Liver (tissue), 9 donors: ENCODE measurements around the gene DNAH10. TPM values are rescaled to one million over a fixed set of nuclear protein-coding genes. Genes with fewer than 3 reads are reported as not detected.
A peak's percentile ranks its signal among the peaks of the same experiment; 100 is the strongest.

Source experiments
- DNase-seq: peaks from one replicate; pipeline ENCODE4 v3.0.0-alpha.2; 2017; ENCODE audit warnings: low spot score
- H3K27ac ChIP-seq, 2 donors: one replicate each; pipeline ENCODE4 v1.7.0; 2013; ENCODE audit warnings: inconsistent platforms in 2 of 2, low read length in 2 of 2, control low read depth in 1 of 2, low read depth in 1 of 2, mild to moderate bottlenecking in 1 of 2
- H3K27me3 ChIP-seq, 4 donors: one replicate each; pipeline versions ENCODE4 v1.6.1 to v1.7.0; 2013; ENCODE audit warnings: low read length in 3 of 4, inconsistent platforms in 1 of 4, mild to moderate bottlenecking in 1 of 4, moderate library complexity in 1 of 4; ENCODE audit not compliant: control insufficient read depth in 4 of 4, insufficient read depth in 4 of 4
- H3K36me3 ChIP-seq, 4 donors: one replicate each; pipeline versions ENCODE4 v1.6.1 to v1.7.0; 2013; ENCODE audit warnings: low read length in 3 of 4, mild to moderate bottlenecking in 3 of 4, low read depth in 1 of 4, moderate library complexity in 1 of 4; ENCODE audit not compliant: control insufficient read depth in 4 of 4, insufficient read depth in 3 of 4
- H3K4me1 ChIP-seq, 4 donors: one replicate each; pipeline versions ENCODE4 v1.6.1 to v1.7.0; 2013; ENCODE audit warnings: low read length in 3 of 4, mild to moderate bottlenecking in 3 of 4, moderate library complexity in 1 of 4; ENCODE audit not compliant: control insufficient read depth in 4 of 4, insufficient read depth in 4 of 4
- H3K4me3 ChIP-seq, 3 donors: one replicate each; pipeline versions ENCODE4 v1.6.1 to v1.7.0; 2013; ENCODE audit warnings: low read length in 3 of 3, control low read depth in 1 of 3, low read depth in 1 of 3, mild to moderate bottlenecking in 1 of 3
- H3K9ac ChIP-seq, 2 donors: one replicate each; pipeline ENCODE4 v1.7.0; 2013; ENCODE audit warnings: low read length in 2 of 2, mild to moderate bottlenecking in 2 of 2, moderate library complexity in 2 of 2, control low read depth in 1 of 2, low read depth in 1 of 2
- H3K9me3 ChIP-seq, 4 donors: one replicate each; pipeline versions ENCODE4 v1.6.1 to v1.7.0; 2013; ENCODE audit warnings: low read length in 3 of 4; ENCODE audit not compliant: control insufficient read depth in 4 of 4
- CTCF ChIP-seq: fragments of 150-350 bp; IDR thresholded peaks from 2 replicates; pipeline ENCODE4 v1.5.1; 2017; ENCODE audit warnings: improper control_type of control experiment, low read depth, low read length; ENCODE audit not compliant: missing input control
- EGR1 ChIP-seq, 2 donors: IDR thresholded peaks; 2 replicates each; pipeline ENCODE4 v1.6.1; 2016 to 2018; ENCODE audit warnings: antibody characterized with exemption in 2 of 2, low read depth in 2 of 2
- FOXA1 ChIP-seq: IDR thresholded peaks from 2 replicates; pipeline ENCODE4 v1.6.1; 2016; ENCODE audit warnings: antibody characterized with exemption
- FOXA2 ChIP-seq: IDR thresholded peaks from 2 replicates; pipeline ENCODE4 v1.6.1; 2016; ENCODE audit warnings: antibody characterized with exemption
- GABPA ChIP-seq, 2 donors: IDR thresholded peaks in 1 of 2; conservative IDR thresholded peaks in 1 of 2; 2 replicates each; pipeline ENCODE4 v1.6.1; 2016; ENCODE audit warnings: antibody characterized with exemption in 2 of 2, mild to moderate bottlenecking in 1 of 2, moderate library complexity in 1 of 2
- HNF4A ChIP-seq, 2 donors: conservative IDR thresholded peaks; 2 replicates each; pipeline ENCODE4 v1.6.1; 2016; ENCODE audit warnings: antibody characterized with exemption in 2 of 2, mild to moderate bottlenecking in 2 of 2
- HNF4G ChIP-seq: IDR thresholded peaks from 2 replicates; pipeline ENCODE4 v1.6.1; 2016; ENCODE audit warnings: antibody characterized with exemption
- JUND ChIP-seq, 2 donors: IDR thresholded peaks; 2 replicates each; pipeline ENCODE4 v1.6.1; 2016; ENCODE audit warnings: antibody characterized with exemption in 2 of 2
- RAD21 ChIP-seq, 2 donors: IDR thresholded peaks; 2 replicates each; pipeline ENCODE4 v1.6.1; 2016; ENCODE audit warnings: antibody characterized with exemption in 2 of 2, mild to moderate bottlenecking in 2 of 2
- RXRA ChIP-seq, 2 donors: IDR thresholded peaks; 2 replicates each; pipeline ENCODE4 v1.6.1; 2017 to 2018; ENCODE audit warnings: antibody characterized with exemption in 2 of 2, mild to moderate bottlenecking in 1 of 2
- TAF1 ChIP-seq: conservative IDR thresholded peaks from 2 replicates; pipeline ENCODE4 v1.6.1; 2016; ENCODE audit warnings: antibody characterized with exemption, mild to moderate bottlenecking
- YY1 ChIP-seq: IDR thresholded peaks from 2 replicates; pipeline ENCODE4 v1.6.1; 2016; ENCODE audit warnings: antibody characterized with exemption, mild to moderate bottlenecking
- WGBS: extraction: QIAGEN DNeasy Blood & Tissue Kit; methylation state at CpG from one replicate; pipeline ENCODE4 v1.1.7; 2013; 5-methylcytosine and 5-hydroxymethylcytosine counted together
- polyA plus RNA-seq, 2 donors: library from polyadenylated mRNA; stranded (reverse) in 1 of 2; unstranded in 1 of 2; fragments of 200-250 nt in 1 of 2; fragments of >200 nt in 1 of 2; fragmentation: Nextera tagmentation in 1 of 2; extraction: Ambion mirVana in 1 of 2; gene quantifications; one replicate each; pipeline versions ENCODE4 v1.2.1 to v1.2.3, GENCODE V29; 2013 to 2015
- total RNA-seq, 2 donors: library from RNA; depleted of rRNA; stranded (reverse); fragments of >200 nt; gene quantifications; one replicate each; pipeline ENCODE4 v1.2.3, GENCODE V29; 2014
- TF ChIP-seq, protein P1 (sequence below): IDR thresholded peaks from 2 replicates; pipeline ENCODE4 v1.6.1; 2016; ENCODE audit warnings: antibody characterized with exemption
- TF ChIP-seq, protein P2 (sequence below): IDR thresholded peaks from 2 replicates; pipeline ENCODE4 v1.6.1; 2016; ENCODE audit warnings: antibody characterized with exemption
- TF ChIP-seq, protein P3 (sequence below): IDR thresholded peaks from 2 replicates; pipeline ENCODE4 v1.6.1; 2016; ENCODE audit warnings: antibody characterized with exemption
- TF ChIP-seq, protein P4 (sequence below): IDR thresholded peaks from 2 replicates; pipeline ENCODE4 v1.6.1; 2016; ENCODE audit warnings: antibody characterized with exemption, mild to moderate bottlenecking
- donor health status: healthy.
- donor health status: healthy.
- donor health status: healthy.
- donor health status: healthy.
- donor health status: healthy.

Gene DNAH10
- total and polyA plus RNA-seq, 4 donors = 0.05 to 0.47 (median 0.07) TPM

DNA sequence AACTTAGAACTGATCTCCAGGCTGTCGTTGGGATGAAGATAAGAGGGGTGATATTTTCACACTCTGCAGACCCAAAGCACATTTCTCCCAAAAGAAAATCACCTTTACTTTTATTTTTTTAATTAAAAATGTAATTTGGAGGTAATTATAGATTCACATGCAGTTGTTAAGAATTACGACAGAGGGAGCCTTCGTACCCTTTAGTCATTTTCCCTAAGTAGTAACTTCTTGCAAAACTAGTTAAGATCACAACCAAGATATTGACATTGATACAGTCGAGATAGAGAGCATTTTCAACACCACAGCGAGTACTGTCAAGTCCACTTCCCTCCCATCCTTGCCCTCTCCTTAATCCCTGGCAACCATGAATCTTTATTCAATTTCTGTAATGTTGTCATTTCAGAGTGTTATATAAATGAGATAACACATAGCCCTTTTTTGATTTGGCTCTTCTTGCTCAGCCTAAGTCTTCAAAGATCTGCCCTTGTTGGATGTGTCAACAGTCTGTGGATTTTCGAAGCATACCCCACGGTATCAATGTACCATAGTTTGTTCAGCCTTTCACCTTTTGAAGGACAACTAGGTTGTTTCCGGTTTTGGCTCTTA lies 39.6 kb downstream of the DNAH10 start:
- Histone ChIP-seq H3K9ac (no peak overlapping the region), H3K4me3 (no peak overlapping the region), H3K27ac (no peak overlapping the region), H3K36me3 (no peaks in the 10 kb centered on the region), H3K9me3 (no peaks in the 10 kb centered on the region), H3K4me1 (no peaks in the 10 kb centered on the region), H3K27me3 (no peaks in the 10 kb centered on the region)
- TF ChIP-seq FOXA2 = no peak
- TF ChIP-seq, protein P1, sequence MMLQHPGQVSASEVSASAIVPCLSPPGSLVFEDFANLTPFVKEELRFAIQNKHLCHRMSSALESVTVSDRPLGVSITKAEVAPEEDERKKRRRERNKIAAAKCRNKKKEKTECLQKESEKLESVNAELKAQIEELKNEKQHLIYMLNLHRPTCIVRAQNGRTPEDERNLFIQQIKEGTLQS = no peak
- TF ChIP-seq HNF4A (conservative IDR thresholded peaks at IDR 0.05) = no peak
- TF ChIP-seq RAD21 (IDR thresholded peaks at IDR 0.05) = peak; percentile 34 to 63
- DNase-seq = no peak
- WGBS = 49% methylated on average over 8 of the region's 8 CpGs

DNA sequence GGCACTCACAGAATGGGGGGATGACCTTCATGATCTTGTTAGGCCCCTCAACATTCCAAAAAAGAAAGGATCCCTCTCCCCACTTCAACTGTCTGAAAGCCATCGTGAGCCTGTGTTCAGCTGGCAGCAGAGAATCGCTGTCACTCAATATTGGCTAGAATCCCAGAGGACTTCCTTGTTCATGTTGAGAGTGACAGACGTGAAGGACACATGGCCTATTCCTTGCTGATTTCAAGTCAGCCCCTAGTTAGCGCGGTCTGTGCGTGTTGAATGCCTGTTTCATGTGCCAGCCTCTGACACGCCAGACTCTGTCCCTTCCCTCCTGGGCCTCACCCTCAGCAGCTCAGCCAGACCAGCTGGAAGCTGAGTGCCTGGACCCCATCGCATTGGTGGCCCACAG lies 43.1 kb downstream of the DNAH10 start:
- Histone ChIP-seq H3K4me1 (no peaks in the 10 kb centered on the region), H3K4me3 (no peak overlapping the region), H3K27me3 (peaks cover 0 to 3% (median 0%) of the 10 kb centered on the region in 4 donors), H3K9me3 (no peaks in the 10 kb centered on the region), H3K27ac (no peak overlapping the region), H3K36me3 (no peaks in the 10 kb centered on the region), H3K9ac (no peak overlapping the region)
- TF ChIP-seq HNF4A (conservative IDR thresholded peaks at IDR 0.05) (no peak), GABPA (IDR thresholded peaks at IDR 0.05 in 1 of 2, conservative IDR thresholded peaks at IDR 0.05 in 1 of 2) (no peak), FOXA2 (no peak), JUND (IDR thresholded peaks at IDR 0.05) (no peak), RXRA (IDR thresholded peaks at IDR 0.05) (no peak), YY1 (no peak), TAF1 (no peak), HNF4G (no peak)
- TF ChIP-seq, protein P2, sequence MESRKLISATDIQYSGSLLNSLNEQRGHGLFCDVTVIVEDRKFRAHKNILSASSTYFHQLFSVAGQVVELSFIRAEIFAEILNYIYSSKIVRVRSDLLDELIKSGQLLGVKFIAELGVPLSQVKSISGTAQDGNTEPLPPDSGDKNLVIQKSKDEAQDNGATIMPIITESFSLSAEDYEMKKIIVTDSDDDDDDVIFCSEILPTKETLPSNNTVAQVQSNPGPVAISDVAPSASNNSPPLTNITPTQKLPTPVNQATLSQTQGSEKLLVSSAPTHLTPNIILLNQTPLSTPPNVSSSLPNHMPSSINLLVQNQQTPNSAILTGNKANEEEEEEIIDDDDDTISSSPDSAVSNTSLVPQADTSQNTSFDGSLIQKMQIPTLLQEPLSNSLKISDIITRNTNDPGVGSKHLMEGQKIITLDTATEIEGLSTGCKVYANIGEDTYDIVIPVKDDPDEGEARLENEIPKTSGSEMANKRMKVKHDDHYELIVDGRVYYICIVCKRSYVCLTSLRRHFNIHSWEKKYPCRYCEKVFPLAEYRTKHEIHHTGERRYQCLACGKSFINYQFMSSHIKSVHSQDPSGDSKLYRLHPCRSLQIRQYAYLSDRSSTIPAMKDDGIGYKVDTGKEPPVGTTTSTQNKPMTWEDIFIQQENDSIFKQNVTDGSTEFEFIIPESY = no peak
- TF ChIP-seq, protein P1 = no peak
- no peak for DNase-seq
- WGBS = 84% methylated on average over 8 of the region's 8 CpGs

DNA sequence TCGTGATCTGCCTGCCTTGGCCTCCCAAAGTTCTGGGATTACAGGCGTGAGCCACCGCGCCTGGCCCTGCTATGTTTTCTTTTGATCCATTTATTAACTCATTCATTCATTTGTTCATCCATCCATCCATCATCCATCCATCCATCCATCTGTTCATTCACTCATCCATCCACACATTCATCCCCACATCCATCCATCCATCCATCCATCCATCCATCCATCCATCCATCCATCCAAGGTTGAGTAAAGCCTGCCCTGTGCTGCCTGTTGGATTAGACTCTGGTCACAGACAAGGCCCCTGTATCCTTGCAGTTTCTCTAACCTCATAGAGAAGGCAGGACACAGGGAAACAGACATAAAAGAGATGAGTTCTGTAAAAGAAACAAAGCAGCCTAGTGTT lies 44.9 kb downstream of the DNAH10 start:
- Histone ChIP-seq H3K9ac (no peak overlapping the region), H3K36me3 (no peaks in the 10 kb centered on the region), H3K4me1 (no peaks in the 10 kb centered on the region), H3K9me3 (no peaks in the 10 kb centered on the region), H3K27ac (no peak overlapping the region), H3K4me3 (no peak overlapping the region), H3K27me3 (peaks cover 0 to 3% (median 0%) of the 10 kb centered on the region in 4 donors)
- WGBS = 94% methylated on average over 4 of the region's 4 CpGs
- DNase-seq = no peak
- TF ChIP-seq EGR1 (IDR thresholded peaks at IDR 0.05; ENCODE audit: low read depth in 2 of 2) (no peak), GABPA (IDR thresholded peaks at IDR 0.05 in 1 of 2, conservative IDR thresholded peaks at IDR 0.05 in 1 of 2) (no peak), JUND (IDR thresholded peaks at IDR 0.05) (no peak), FOXA1 (no peak), CTCF (no peak), RAD21 (IDR thresholded peaks at IDR 0.05) (no peak), FOXA2 (no peak), TAF1 (no peak)
- TF ChIP-seq, protein P1 = no peak
- TF ChIP-seq, protein P2 = no peak
- TF ChIP-seq, protein P3, sequence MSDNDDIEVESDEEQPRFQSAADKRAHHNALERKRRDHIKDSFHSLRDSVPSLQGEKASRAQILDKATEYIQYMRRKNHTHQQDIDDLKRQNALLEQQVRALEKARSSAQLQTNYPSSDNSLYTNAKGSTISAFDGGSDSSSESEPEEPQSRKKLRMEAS = no peak
- TF ChIP-seq, protein P4, sequence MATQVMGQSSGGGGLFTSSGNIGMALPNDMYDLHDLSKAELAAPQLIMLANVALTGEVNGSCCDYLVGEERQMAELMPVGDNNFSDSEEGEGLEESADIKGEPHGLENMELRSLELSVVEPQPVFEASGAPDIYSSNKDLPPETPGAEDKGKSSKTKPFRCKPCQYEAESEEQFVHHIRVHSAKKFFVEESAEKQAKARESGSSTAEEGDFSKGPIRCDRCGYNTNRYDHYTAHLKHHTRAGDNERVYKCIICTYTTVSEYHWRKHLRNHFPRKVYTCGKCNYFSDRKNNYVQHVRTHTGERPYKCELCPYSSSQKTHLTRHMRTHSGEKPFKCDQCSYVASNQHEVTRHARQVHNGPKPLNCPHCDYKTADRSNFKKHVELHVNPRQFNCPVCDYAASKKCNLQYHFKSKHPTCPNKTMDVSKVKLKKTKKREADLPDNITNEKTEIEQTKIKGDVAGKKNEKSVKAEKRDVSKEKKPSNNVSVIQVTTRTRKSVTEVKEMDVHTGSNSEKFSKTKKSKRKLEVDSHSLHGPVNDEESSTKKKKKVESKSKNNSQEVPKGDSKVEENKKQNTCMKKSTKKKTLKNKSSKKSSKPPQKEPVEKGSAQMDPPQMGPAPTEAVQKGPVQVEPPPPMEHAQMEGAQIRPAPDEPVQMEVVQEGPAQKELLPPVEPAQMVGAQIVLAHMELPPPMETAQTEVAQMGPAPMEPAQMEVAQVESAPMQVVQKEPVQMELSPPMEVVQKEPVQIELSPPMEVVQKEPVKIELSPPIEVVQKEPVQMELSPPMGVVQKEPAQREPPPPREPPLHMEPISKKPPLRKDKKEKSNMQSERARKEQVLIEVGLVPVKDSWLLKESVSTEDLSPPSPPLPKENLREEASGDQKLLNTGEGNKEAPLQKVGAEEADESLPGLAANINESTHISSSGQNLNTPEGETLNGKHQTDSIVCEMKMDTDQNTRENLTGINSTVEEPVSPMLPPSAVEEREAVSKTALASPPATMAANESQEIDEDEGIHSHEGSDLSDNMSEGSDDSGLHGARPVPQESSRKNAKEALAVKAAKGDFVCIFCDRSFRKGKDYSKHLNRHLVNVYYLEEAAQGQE = no peak
